ENCODE results near the gene C9orf85.

DNA sequence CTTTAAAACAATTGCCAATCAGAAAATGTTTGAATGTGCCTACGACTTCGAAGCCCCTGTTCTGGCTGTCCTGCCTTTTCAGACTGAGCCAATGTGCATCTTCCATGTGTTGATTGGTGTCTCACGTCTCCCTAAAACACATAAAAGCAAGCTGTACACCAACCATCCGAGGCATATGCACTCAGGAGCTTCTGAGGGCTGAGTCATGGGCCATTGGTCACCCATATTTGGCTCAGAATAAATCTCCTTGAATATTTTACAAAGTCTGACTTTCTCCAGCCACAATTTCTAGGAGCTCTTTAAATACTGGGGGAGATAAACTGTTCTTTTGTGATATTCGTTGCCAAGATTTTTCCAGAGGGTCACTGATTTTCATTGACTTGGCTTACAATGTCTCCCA is 95.1 kb downstream of the C9orf85 start:
- TF ChIP-seq CTCF (IDR thresholded peaks at IDR 0.05) (no peak), POLR2A (IDR thresholded peaks at IDR 0.05) (no peak)

Measured in thyroid gland (tissue), 4 donors.